CD4-positive, alpha-beta T cell treated with Interleukin-6 for 4 hours (primary cell): Measurements from ENCODE around the gene SSBP4.
"Not testable (repeated sequence)": the region's sequence is repeated elsewhere in the genome, so short reads cannot be mapped to it uniquely, and the experiment has no call there.

Experiments used
- DNase-seq: peaks from one replicate; pipeline ENCODE4 v3.0.0-alpha.2; 2020; ENCODE audit warnings: mixed read lengths

Gene SSBP4

DNA sequence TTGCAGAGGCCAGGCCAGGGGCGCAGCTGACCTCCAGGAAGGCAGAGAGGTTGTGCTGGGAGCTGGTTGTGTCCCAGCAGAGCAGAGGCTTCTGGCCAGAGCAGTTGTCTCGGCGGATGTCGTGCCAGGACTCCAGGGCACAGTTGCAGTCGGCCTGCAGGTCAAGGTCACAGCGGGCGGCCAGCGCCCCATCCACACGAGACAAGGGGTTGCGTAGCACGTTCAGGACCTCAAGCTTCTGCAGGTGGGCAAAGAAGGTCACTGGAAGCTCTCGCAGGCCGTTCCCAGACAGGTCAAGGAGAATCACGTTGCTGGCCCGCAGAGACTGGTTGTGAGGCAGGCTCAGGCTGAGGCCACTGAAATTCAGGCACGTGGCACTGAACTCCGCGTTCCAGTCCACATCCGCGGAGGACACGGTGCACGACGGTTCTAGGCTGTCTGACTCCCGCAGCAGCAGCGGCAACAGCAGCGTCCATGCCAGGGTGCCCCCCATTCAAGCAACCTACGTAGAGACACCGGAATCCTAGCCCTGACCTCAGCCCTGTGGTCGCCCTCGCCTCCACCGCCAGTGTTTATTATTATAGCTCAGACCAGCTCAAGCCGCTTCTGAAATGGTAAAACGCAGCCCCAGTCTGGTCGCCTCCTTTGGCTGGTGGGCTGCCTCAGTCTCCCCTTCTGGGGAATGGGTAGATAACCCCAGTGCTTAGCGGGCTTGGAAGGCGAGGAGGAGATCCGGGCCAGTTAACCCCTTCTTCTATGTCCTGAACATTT lies 22.5 kb upstream of the SSBP4 start:
- no peak for DNase-seq

DNA sequence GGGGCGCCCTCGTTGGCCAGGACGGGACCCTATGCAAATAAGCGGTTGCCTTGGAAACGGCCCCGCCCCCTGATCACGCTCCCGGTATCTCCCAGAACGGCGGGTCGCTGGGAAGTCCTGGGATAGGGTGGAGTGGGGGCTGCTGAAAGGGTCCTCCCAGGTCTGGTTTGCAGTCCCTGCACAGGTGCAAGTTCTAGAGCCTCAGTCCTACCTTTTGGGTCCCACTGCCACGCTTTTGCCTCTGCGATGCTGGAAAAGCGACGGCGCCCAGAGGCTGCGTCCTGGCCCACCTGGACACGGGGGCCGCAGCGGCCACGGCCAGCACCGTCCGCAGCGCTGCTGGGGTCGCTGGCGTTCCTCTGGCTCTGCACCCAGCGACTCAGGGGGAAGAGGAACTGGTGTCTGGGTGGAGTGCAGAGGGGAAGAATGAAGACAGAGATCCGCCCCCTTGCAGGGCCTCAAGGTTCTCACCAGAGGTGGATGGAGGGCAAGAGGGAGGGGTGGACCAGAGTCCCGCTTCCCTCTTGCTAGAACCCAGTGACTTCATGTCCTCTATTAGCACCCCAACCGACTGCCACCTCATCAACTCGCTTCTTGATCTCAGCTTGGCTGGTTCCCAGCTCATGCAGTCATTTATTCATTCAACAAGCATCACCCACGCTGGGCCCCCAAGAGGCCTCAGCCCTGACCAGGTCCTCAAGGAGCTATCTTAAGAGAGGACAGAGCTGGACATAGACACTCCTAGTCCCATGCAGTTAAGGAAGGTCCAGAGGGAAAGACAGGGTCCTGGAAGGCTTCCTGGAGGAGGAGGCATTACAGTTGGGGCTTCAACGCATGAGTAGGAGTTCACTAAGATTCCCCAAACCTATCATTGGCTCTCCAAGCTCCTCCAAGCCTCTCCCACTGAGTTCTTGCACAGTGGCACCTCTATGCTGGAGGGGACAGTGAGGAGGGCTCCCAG lies 21.7 kb upstream of the SSBP4 start, which contains the start of gene LRRC25:
Gene LRRC25 (minus strand): TSS at position 381 of the 961 bp plus-strand sequence. CDS start 659 bp downstream, outside the sequence.
- DNase-seq = no peak

DNA sequence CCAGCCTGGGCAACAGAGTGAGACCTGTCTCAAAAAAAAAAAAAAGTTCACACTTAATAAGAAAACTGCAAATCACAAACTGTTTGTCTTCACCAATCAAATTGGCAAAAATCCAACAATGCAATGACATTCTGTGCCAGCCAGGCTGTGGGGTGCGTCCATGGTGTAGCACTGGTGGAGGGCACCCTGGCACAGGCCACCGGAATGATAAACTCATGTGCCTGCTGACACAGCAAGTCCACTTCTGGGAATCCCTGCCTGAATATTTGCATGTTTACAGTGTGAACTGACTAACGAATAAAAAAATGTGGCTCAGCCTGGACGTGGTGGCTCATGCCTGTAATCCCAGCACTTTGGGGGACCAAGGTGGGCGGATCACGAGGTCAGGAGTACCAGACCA lies 20.2 kb upstream of the SSBP4 start:
- no peak for DNase-seq

DNA sequence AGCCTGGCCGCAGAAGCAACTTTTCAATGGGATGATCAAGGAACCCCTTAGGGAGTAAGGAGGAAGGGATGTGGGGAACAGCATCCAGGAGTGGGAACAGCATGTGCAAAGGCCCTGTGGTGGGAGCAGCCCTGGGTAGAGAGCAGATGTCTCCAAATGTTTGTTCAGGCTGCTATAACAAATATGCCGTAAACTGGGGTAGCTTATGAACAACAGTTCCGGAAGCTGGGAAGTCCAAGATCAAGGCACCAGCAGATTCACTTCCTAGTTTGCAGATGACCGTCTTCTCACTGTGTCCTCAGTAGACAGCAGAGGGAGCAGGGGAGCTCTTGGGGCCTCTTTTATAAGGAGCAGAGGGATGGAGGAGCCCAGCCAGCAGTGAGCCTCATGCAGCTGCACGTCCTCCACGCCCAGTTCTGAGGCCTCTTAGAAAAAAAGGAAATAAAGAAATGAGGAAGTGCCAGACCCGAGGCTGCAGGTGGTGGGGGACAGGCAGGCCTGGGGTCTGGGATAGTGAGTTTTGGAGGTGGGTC lies 17.6 kb upstream of the SSBP4 start:
- DNase-seq = no peak

DNA sequence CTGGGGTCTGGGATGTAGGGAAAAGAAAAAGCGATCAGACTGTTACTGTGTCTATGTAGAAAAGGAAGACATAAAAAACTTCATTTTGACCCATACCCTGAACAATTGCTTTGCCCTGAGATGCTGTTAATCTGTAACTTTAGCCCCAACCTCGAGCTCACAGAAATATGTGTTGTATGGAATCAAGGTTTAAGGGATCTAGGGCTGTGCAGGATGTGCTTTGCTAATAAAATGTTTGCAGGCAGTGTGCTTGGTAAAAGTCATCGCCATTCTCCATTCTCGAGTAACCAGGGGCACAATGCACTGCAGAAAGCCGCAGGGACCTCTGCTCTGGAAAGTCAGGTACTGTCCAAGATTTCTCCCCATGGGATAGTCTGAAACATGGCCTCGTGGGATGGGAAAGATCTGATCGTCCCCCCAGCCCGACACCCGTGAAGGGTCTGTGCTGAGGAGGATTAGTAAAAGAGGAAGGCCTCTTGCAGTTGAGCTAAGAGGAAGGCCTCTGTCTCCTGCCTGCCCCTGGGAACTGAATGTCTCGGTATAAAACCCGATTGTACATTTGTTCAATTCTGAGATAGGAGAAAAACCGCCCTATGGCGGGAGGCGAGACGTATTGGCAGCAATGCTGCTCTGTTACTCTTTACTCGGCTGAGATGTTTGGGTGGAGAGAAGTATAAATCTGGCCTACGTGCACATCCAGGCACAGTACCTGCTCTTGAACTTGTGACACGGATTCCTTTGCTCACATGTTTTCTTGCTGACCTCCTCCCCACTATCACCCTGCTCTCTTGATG lies 16.5 kb upstream of the SSBP4 start:
- not testable (repeated sequence) for DNase-seq

DNA sequence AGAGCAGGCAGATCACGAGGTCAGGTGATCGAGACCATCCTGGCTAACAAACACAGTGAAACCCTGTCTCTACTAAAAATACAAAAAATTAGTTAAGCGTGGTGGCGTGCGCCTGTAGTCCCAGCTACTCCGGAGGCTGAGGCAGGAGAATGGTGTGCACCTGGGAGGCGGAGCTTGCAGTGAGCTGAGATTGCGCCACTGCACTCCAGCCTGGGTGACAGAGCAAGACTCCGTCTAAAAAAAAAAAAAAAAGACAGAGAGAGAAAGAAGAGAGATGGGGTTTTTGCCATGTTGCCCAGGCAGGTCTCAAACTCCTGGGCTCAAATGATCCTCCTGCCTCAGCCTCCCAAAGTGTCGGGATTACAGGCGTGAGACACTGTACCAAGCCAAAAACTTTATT lies 13.4 kb upstream of the SSBP4 start:
- not testable (repeated sequence) for DNase-seq

DNA sequence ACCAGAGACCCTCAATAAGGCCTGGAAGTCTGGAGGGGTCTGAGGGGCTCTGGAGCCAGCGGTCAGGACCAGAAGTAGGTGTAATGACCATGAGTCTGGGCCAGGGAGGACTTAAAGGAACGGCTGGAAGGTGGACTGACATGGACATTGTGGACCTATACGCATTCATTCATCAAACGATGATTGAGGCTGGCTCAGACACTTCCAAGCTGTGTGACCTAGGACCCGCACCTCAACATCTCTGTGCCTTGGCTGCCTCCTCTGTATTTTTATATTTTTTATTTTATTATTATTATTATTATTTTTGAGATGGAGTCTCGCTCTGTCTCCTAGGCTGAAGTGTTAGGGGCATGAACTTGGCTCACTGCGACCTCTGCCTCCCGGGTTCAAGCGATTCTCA lies 12.4 kb upstream of the SSBP4 start:
- no peak for DNase-seq

DNA sequence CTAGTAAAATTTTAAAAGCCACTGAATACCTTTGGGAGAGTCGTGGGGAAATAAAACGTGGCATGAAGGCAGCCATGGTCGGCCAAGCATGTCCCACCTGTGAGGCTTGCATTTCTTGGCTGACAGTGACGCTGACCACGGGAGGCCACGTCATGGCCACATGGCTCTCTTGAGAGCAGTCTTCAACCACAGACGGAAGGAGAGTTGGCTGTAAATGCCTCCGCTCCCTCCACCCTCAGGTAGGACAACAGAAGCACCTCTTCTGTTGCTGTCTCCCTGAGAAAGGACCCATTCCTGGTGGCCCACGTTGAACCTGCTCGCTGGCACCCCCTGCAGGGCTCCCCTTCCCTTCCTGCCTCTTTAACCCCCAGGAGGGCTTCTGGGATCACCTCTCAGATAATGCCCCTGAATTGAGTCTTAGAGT lies 11.1 kb upstream of the SSBP4 start:
- DNase-seq = peak; percentile 33

DNA sequence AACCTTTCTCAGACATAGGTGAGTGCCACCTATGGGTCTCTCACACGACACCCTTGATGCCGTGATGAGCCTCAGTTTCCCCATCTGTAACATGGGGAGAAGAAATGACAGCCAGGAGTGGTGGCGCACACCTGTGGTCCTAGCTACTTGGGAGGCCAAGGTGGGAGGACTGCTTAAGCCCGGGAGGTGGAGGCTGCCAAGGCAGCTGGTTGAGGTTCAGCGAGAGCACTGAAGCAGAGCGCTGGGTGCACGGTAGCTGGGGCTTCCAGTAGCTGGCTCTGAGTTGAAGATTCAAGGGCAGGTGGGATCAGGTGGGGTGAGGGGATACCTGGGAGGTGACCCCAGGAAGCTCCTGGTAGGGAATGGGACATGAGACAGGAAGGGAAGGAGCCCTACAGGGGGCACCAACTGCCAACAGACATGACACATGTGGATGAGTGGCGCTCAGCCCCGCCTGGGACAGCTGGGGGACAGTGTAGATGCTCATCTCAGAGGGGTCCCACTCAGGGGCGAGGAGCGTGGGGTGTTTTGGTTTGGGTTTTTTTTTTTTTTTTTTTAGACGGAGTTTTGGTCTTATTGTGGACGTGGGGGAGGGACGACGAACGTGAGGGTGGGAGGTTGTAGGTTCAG lies 6.5 kb upstream of the SSBP4 start:
- no peak for DNase-seq

DNA sequence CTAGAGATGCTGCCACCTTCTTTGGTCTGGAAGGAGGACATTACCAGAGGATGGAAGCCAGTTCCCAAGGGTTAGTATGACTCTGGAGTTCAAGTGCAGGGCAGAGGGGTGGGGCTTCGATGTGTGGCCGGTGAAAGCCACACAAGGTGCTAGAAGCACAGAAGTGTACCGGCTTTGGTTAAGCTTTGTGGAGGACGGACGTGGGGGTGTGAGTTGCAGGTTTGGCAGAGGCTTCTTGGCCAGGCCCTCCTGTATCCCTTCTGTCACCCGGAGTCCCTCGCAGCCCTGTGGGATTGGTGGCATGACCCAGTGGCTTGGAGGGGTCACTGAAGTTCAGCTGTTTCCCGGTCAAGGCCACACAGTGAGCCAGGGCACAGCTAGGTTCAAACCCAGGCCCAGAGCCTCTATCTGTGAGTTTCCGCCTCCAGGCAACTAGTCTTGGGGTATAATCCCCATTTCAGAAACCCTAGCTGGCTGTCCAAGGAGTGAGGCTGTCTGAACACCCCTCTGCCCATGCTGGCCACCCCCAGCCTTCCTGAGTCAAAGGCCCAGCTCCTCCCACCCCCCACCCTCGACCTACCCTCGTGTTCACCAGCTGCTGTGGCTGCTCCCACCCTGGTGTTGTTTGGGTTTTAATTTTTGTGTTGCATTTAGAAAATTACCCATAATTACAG lies 4.6 kb upstream of the SSBP4 start:
- no peak for DNase-seq

DNA sequence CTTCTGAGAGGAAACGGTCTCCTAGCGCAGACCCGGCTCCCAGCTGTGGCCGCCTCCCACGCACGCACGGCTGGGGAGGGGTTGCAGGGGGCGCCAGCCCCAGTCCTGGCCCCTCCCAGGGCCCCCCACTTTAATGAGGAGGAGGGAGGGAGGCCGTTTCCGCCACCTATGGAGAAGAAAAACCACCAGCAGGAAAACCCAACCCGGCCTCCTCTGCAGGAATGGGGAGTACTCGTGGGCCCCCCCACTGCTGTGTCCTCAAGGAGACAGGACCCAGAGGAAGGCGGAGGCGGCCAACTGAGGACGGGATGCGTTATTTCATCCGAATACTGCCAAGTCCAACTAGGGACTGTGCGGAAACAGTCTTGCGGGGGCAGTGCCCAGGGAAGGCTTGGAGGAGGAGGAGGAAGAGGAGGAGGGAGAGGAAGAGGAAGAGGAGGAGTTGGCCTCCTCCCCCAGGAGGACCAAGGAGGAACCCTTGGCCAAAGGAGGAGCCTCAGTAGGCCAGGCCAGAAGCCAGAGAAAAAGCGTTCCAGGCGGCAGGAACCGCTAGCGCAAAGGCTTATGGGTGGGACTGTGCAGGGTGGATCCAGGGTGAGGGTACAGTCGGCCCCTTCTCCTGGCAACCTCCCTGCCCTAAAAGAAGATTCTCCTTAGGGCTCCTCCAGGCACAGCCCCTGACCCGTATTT lies 3.9 kb upstream of the SSBP4 start:
- DNase-seq = no peak

DNA sequence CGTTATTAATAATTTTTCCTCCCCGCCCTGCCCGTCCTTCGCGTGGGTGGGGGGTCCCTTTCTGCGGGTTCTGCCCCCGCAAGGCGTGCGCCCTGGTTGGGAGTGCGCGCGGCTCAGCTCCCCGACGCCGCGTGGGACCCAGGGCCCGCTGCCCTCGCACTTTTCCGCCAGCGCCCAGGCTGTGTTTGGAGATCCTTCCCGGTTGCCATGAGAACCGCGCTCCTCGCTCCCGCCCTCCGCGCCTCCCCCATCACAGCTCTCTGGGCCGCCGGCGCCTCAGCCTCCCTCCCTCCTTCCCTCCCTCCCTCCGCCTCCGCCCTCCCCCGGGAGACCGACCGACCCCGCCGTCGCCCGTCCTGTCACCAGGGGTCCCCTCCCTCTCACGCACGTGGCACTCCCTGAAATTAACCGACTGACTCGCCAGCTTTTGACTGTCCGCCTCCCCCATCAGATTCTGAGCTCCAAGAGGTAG lies 2.4 kb upstream of the SSBP4 start:
- peak; percentile 59 for DNase-seq

DNA sequence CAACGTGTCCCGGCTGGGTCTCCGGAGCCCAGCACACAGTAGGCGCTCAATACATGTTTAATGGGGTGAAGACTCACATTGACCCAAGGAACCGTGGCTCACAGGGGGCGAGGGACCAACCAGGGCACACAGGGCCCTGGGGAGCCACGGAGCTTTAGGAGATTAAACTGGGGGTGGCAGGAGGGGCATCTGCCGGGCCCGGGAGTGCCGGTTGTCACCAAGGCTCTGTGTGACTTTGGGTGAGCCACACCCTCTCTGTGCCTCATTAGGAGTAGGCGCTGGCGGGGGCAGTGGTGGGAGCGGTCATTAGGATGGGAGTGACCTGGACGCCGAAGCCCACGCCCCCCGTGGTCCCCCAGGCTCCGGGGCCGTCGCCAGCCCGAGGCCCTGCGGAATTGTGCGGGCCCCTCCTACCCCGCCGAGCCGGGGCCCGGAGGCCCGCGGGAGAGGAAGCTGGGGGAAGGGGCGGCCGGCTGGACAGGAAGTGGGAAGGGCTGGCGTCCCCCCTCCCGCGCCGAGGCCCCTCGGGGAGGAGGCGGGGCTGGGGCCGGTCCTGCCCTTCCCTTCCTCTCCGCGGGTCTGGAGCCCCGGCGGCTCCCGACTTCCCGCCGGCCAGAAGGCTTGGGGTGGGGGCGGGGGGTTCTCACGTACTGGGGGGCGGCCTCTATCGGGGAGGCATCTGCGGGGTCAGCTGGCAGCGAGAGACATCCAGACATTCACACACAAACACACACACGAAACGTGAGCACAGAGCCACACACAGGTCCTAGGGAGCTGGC lies 1.8 kb upstream of the SSBP4 start:
- no peak for DNase-seq

DNA sequence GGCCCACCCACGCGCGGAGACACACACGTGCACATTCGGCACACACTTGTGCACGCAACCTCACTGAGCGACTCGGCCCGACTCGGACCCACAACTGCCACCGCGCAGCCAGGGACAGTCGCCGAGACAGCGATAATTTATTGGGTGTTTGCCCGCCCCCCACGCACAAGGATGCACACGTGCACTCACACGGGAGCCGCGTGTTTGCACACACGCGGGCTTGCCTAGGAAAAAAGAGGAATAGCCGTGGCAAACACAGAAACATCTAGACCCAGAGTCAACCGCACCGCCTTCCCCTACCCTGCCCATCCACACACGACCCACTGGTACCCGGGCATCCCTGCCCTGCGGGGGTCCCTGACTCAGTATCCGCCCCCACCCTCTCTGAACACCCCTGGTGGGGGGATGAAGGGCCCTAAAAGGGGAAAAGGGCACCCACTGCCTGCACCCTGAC lies 1.1 kb upstream of the SSBP4 start:
- no peak for DNase-seq

DNA sequence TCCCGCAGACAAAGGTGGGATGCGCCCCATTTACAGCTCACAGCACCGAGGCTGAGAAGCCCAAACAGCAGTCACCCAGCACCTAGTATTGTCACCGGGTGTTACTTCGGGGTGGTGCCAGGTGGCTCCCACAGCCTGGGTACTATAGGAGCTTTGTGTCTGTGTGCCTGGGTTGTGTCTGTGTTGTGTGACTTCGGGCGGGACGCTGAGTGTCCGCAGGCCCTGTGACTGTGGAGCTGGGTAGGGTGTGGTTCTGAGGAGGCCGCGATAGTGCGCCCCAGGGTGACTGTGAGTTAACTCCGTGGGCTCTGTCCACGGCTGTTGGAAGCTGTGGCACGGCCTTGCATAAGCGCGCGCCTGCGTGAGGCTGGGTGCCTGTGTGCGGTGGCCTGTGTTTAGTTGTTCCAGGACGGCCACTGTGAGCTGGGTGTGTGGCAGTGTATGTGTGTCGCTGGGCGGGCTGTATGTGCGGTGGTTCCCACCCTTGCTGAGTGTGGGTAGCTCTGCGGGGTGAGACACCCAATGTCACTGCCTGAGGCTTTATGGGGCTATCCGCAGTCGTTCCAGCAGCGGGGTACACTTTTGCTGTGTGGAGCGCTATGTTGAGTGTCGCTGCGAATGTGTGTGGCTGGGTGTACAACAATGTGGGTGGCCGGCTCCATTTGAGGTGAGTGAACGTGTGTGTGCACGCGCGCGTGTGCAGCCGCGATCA lies 559 bp upstream of the SSBP4 start:
- peak; percentile 29 for DNase-seq

DNA sequence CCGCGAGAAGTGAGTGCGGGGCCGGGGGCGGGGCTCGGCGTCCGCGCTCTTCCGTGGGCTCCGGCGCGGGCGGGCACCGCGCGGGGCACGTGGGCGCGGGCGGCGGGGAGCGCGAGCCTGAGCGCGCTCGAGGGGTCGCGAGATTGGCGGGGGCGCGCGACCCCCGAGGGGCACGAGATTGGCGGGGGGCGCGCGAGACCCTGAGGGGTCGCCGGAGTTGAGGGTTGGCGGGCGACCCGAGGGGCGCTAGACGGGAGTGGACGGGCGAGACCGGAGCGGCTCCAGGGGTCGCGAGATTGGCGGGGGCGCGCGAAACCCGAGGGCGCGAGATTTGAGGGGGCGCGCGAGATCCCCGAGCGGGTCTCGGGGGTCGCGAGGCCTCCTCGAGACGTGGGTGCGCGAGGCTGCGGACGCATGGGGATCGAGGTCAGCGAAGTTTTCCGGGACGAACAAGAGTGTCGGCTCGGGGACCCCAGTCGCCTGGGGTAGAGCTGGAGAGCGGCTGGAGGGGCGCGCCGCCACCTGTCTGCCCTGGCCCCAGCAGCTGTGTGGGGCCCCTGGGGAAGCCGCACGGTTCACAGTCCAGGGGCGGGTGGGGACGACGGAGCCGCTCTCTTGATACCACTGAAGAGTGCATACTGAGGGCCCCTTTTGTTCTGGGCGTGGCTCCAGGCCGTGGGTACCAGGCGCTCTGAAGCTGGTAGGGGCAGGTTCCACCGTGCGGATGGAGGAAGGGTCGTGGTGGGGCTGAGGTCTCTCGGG lies 682 bp downstream of the SSBP4 start:
- peak; percentile 59 for DNase-seq

DNA sequence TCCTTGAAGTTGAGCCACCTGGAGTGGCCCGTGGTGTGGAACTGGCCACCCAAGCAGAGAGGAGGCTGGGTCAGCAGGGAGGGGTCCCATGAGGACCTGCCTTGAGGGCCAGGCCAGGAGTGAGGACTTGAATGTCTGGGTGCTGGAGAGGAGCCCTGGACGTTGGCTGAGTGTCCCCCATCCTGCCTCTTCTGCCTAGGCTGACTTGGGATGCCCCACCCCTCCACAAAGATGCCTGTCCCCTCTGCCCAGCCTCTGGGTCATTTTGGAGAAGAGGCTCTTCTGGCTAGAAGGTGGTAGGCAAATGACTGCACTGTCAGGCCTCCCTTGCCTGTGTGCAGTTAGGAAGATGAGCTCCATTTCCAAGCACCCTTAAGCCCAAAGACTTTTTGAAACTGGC lies 1.7 kb downstream of the SSBP4 start:
- no peak for DNase-seq

DNA sequence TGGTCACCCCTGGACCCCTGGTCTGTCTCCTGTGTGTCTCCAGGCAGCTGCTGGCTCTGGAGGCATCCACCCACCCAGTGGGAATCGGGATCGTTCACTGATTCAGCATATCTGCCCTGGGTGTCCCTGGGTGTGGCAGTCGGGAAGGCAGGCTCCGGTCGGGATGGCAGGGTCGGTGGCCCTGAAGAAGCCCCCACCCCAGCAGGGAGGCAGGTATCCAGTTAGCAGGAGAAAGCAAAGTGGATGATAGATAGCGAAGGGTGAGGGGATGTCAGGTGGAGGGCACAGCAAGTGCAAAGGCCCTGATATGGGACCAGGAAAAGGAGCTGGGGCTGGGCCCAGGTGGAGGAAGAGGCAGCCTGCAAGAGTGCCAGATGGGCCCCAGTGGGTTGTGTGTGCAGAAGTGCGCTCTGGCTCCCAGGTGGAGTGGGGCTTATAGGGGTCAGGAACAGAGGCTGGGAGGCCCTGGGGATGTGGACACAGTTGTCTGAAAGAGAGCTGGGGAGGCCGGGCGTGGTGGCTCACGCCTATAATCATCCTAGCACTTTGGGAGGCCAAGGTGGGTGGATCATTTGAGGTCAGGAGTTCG lies 2.3 kb downstream of the SSBP4 start:
- DNase-seq = no peak
